ENCODE data around the gene ACTL6B. TPM values are rescaled to one million over a fixed set of nuclear protein-coding genes. Genes with fewer than 3 reads are reported as not detected.
"Not testable (repeated sequence)": the region's sequence is repeated elsewhere in the genome, so short reads cannot be mapped to it uniquely, and the experiment has no call there.

Gene ACTL6B
- not detected in 2 replicates for total RNA-seq (2022)
- not detected for Bru-seq, nascent RNA
- BruChase-seq, experiment 1, labeled RNA remaining after a 2-hour chase, result not detected
- not detected for BruChase-seq, experiment 2, labeled RNA remaining after a 6-hour chase
- long read RNA-seq, result 0 reads

GRCh38 chr7:100655908-100656674 is at the start of gene ACTL6B:
Gene ACTL6B (minus strand): TSS chr7:100656448. CDS start chr7:100656354, 94 bp downstream.
- no peak within 1 kb of the TSS for H3K27ac Mint-ChIP-seq (ENCODE audit: unreplicated experiment)
- no peaks in the 10 kb centered on the region for H3K36me3 Mint-ChIP-seq (ENCODE audit: insufficient read depth, unreplicated experiment)
- H3K4me1 ChIP-seq, result peaks cover 6% of the 10 kb centered on the region
- no peak within 1 kb of the TSS for H3K4me3 ChIP-seq (ENCODE audit: low read depth, low read length)
- no peak within 1 kb of the TSS for H3K4me3 Mint-ChIP-seq (ENCODE audit: unreplicated experiment)
- intact Hi-C loops (cut with micrococcal nuclease; ENCODE audit: unreplicated experiment), result no loop called here
- H3K36me3 ChIP-seq (ENCODE audit: control insufficient read depth, insufficient read depth, low read length), result no peaks in the 10 kb centered on the region
- BruUV-seq (replicated peaks), result no TSS peak
- H3K4me1 Mint-ChIP-seq (ENCODE audit: low read depth, unreplicated experiment), result no peaks in the 10 kb centered on the region
- ChIA-PET CTCF (no interaction called here), POLR2A (no interaction called here)
- H3K27me3 ChIP-seq (replicated peaks; ENCODE audit: control insufficient read depth, insufficient read depth, low read length), result no peaks in the 10 kb centered on the region; the same call in 1 of the 2 replicates
- no peaks in the 10 kb centered on the region for H3K9me3 Mint-ChIP-seq (ENCODE audit: unreplicated experiment)
- peak in 1 of 2 experiments; percentile 51 for DNase-seq
- TF ChIP-seq CTCF (IDR thresholded peaks at IDR 0.05; ENCODE audit: insufficient read depth in 1 of 2, low read depth in 1 of 2, low read length in 1 of 2, severe bottlenecking in 1 of 2, unreplicated experiment in 1 of 2), result no peak
- no peaks in the 10 kb centered on the region for H3K9me3 ChIP-seq
- H3K27me3 Mint-ChIP-seq (ENCODE audit: insufficient read depth, unreplicated experiment), result no peaks in the 10 kb centered on the region

GRCh38 chr7:100705320-100705752 is 49.1 kb upstream of the ACTL6B start:
- TSS peak; percentile 97 for BruUV-seq (replicated peaks)

GRCh38 chr7:100701089-100701488 is 44.8 kb upstream of the ACTL6B start:
- H3K27me3 ChIP-seq (replicated peaks; ENCODE audit: control insufficient read depth, insufficient read depth, low read length); H3K9me3 Mint-ChIP-seq (ENCODE audit: unreplicated experiment); BruUV-seq (replicated peaks); H3K27me3 Mint-ChIP-seq (ENCODE audit: insufficient read depth, unreplicated experiment); H3K36me3 ChIP-seq (ENCODE audit: control insufficient read depth, insufficient read depth, low read length); CTCF ChIA-PET; DNase-seq; intact Hi-C loops (cut with micrococcal nuclease; ENCODE audit: unreplicated experiment); H3K4me1 Mint-ChIP-seq (ENCODE audit: low read depth, unreplicated experiment); H3K4me3 ChIP-seq (ENCODE audit: low read depth, low read length); H3K27ac Mint-ChIP-seq (ENCODE audit: unreplicated experiment); H3K4me3 Mint-ChIP-seq (ENCODE audit: unreplicated experiment); POLR2A ChIA-PET; H3K9me3 ChIP-seq; H3K36me3 Mint-ChIP-seq (ENCODE audit: insufficient read depth, unreplicated experiment); H3K4me1 ChIP-seq: not testable (repeated sequence)

More at GRCh38 chr7:100705320-100705752, 49.1 kb upstream of the ACTL6B start:
- Mint-ChIP-seq H3K4me3 (ENCODE audit: unreplicated experiment) (peak overlapping the region; percentile 98), H3K36me3 (ENCODE audit: insufficient read depth, unreplicated experiment) (peaks cover 11% of the 10 kb centered on the region), H3K9me3 (ENCODE audit: unreplicated experiment) (no peaks in the 10 kb centered on the region), H3K27ac (ENCODE audit: unreplicated experiment) (peak overlapping the region; percentile 97), H3K4me1 (ENCODE audit: low read depth, unreplicated experiment) (peaks cover 6% of the 10 kb centered on the region), H3K27me3 (ENCODE audit: insufficient read depth, unreplicated experiment) (no peaks in the 10 kb centered on the region)
- POLR2A ChIA-PET, result interaction anchor here (0.5 to 2.0 kb wide), 26 partner anchors 10 to 277 kb away, joined by 3 to 35 read pairs (median 6); partner anchors contain the start of genes AGFG2, EPHB4, EPO and FBXO24
- CTCF ChIA-PET, result interaction anchor here (0.5 to 2.5 kb wide), 39 partner anchors 9 to 277 kb away, joined by 3 to 155 read pairs (median 6); partner anchors contain the start of genes EPHB4, EPO, FBXO24 and GIGYF1
- Histone ChIP-seq H3K4me3 (ENCODE audit: low read depth, low read length) (peak overlapping the region; percentile 81), H3K9me3 (no peaks in the 10 kb centered on the region), H3K27me3 (replicated peaks; ENCODE audit: control insufficient read depth, insufficient read depth, low read length) (no peaks in the 10 kb centered on the region), H3K4me1 (peaks cover 7% of the 10 kb centered on the region), H3K36me3 (ENCODE audit: control insufficient read depth, insufficient read depth, low read length) (0 out of 2 replicates have a peak, but pooled peaks cover 1% of the 10 kb centered on the region)
- DNase-seq, result peak; percentile 81 to 90
- TF ChIP-seq CTCF (IDR thresholded peaks at IDR 0.05; ENCODE audit: insufficient read depth in 1 of 2, low read depth in 1 of 2, low read length in 1 of 2, severe bottlenecking in 1 of 2, unreplicated experiment in 1 of 2), result peak; percentile 95 to 98
- intact Hi-C loops (cut with micrococcal nuclease; ENCODE audit: unreplicated experiment), result loop anchor here (1.0 kb wide), 4 partner anchors 15 to 147 kb away; partner anchors contain the start of genes EPO and SLC12A9

Measured in Caco-2 (cell line).